ENCODE results near the gene JAM3.

DNA sequence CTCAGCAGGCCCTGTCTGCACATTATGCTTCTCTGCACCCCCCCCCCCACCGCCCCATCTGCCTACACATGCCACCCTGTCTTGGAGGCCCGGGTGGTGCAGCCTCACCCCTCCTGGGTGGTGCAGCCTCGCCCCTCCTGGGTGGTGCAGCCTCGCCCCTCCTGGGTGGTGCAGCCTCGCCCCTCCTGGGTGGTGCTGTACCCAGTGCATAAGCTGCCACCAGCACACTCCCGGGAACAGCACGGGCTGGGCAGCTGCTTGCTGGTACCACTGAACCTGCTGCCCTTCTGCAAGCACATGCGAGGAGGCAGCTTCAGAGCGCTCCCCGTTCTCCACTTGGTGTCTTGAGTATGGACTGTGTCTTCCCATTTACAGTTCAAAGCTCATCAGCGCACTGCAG, 85.6 kb downstream of the JAM3 start:
- TF ChIP-seq, protein P1, sequence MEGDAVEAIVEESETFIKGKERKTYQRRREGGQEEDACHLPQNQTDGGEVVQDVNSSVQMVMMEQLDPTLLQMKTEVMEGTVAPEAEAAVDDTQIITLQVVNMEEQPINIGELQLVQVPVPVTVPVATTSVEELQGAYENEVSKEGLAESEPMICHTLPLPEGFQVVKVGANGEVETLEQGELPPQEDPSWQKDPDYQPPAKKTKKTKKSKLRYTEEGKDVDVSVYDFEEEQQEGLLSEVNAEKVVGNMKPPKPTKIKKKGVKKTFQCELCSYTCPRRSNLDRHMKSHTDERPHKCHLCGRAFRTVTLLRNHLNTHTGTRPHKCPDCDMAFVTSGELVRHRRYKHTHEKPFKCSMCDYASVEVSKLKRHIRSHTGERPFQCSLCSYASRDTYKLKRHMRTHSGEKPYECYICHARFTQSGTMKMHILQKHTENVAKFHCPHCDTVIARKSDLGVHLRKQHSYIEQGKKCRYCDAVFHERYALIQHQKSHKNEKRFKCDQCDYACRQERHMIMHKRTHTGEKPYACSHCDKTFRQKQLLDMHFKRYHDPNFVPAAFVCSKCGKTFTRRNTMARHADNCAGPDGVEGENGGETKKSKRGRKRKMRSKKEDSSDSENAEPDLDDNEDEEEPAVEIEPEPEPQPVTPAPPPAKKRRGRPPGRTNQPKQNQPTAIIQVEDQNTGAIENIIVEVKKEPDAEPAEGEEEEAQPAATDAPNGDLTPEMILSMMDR (conservative IDR thresholded peaks at IDR 0.05) = no peak
- no peak for TF ChIP-seq ZFX (IDR thresholded peaks at IDR 0.05)

Data from C4-2B (cell line).